Measurements from ENCODE around the gene MAP2K1. TPM values are rescaled to one million over a fixed set of nuclear protein-coding genes. Genes with fewer than 3 reads are reported as not detected.

MAP2K1 gene
- total and polyA plus RNA-seq, 2 of the 4 experiments (the other 2 are of a cell fraction): 34.7 to 37.8 TPM

GRCh38 chr15:66484539-66485112, 97.9 kb downstream of the MAP2K1 start:
- Histone ChIP-seq H3K23ac (ENCODE audit: low read depth, low read length) (no peak overlapping the region), H2AK9ac (replicated peaks; ENCODE audit: low read depth, low read length, poor library complexity) (no peak overlapping the region), H3K4me3 (ENCODE audit: insufficient read depth, low read depth, low read length) (no peak overlapping the region), H2BK5ac (ENCODE audit: low read depth, low read length, poor library complexity, severe bottlenecking) (no peak overlapping the region), H3K27me3 (ENCODE audit: control insufficient read depth, insufficient read depth, low read length) (no peaks in the 10 kb centered on the region), H4K20me1 (ENCODE audit: insufficient read depth, low read length) (peaks cover 12% of the 10 kb centered on the region), H3K36me3 (ENCODE audit: control insufficient read depth, insufficient read depth, low read length) (peaks cover 48% of the 10 kb centered on the region), H4K91ac (ENCODE audit: insufficient read depth, low read depth, low read length) (no peak overlapping the region), H3K9ac (ENCODE audit: low read depth, low read length) (no peak overlapping the region), H3K4me2 (ENCODE audit: low read depth, low read length) (no peak overlapping the region), H2BK15ac (ENCODE audit: low read depth, low read length) (no peak overlapping the region), H2BK20ac (ENCODE audit: low read depth, low read length) (no peak overlapping the region), H2AK5ac (ENCODE audit: low read depth, low read length) (no peak overlapping the region), H2BK120ac (ENCODE audit: low read depth, low read length) (no peak overlapping the region), H3K4me1 (ENCODE audit: control insufficient read depth, insufficient read depth, low read length) (peaks cover 5% of the 10 kb centered on the region; the same call in 1 of the 2 replicates), H2AFZ (replicated peaks; ENCODE audit: low read length, poor library complexity) (no peak overlapping the region), H3K79me1 (ENCODE audit: low read depth in 1 of 2, low read length in 2 of 2) (peaks cover 35 to 43% of the 10 kb centered on the region in 2 experiments), H4K8ac (ENCODE audit: low read depth in 2 of 2, low read length in 2 of 2) (no peak overlapping the region), H3K56ac (ENCODE audit: extremely low read depth, insufficient read depth, low read length) (no peak overlapping the region), H3K4ac (ENCODE audit: low read depth, low read length) (no peak overlapping the region), H3K9me3 (ENCODE audit: control insufficient read depth, insufficient read depth, low read length) (no peaks in the 10 kb centered on the region), H3K27ac (ENCODE audit: insufficient read depth, low read length) (no peak overlapping the region), H3K18ac (ENCODE audit: low read depth, low read length) (no peak overlapping the region), H4K5ac (ENCODE audit: low read depth, low read length) (no peak overlapping the region), H3K14ac (replicated peaks; ENCODE audit: low read depth, low read length) (no peak overlapping the region), H3K9me1 (ENCODE audit: insufficient read depth, low read length) (peaks cover 18% of the 10 kb centered on the region)
- ATAC-seq (ENCODE audit: low read depth): no peak
- WGBS, 2 experiments (ENCODE audit: extremely low coverage in 2 of 2, insufficient read length in 1 of 2): 100% methylated on average over 1 of the region's 5 CpGs; no CpG with 5 or more reads in 1 of the 2 experiments
- no TSS peak for BruUV-seq (replicated peaks)
- no peak for DNase-seq
- dilution Hi-C loops (cut with HindIII; ENCODE audit: low sequenced_read_pairs, unreplicated experiment) (no loop called here), in situ Hi-C loops (cut with MboI; ENCODE audit: low sequenced_read_pairs) (loop anchor here (25.0 kb wide), 1 partner anchor 572 kb away; no protein-coding TSS in a partner anchor), intact Hi-C loops (cut with micrococcal nuclease) (no loop called here)
- CTCF ChIA-PET: interaction anchor here (0.6 kb wide), 1 partner anchor 92 kb away, joined by 5 read pairs; no protein-coding TSS in a partner anchor
- POLR2A ChIA-PET (ENCODE audit: unreplicated experiment): no interaction called here
- TF ChIP-seq MAFK (IDR thresholded peaks at IDR 0.05; ENCODE audit: low read depth, low read length) (no peak), ELK1 (IDR thresholded peaks at IDR 0.05; ENCODE audit: borderline replicate concordance, low read depth, low read length) (no peak), RAD21 (IDR thresholded peaks at IDR 0.05; ENCODE audit: low read length) (no peak), CHD1 (IDR thresholded peaks at IDR 0.05; ENCODE audit: low read depth, low read length) (no peak), RCOR1 (IDR thresholded peaks at IDR 0.05; ENCODE audit: insufficient replicate concordance, low read length) (no peak), MXI1 (IDR thresholded peaks at IDR 0.05; ENCODE audit: borderline replicate concordance, low read depth, low read length) (no peak), NFE2L2 (IDR thresholded peaks at IDR 0.05; ENCODE audit: low read depth, low read length) (no peak), POLR2A (IDR thresholded peaks at IDR 0.05; ENCODE audit: low read depth, low read length) (no peak), RFX5 (IDR thresholded peaks at IDR 0.05; ENCODE audit: low read depth, low read length) (no peak), MAZ (IDR thresholded peaks at IDR 0.05; ENCODE audit: borderline replicate concordance, low read depth, low read length) (no peak), CTCF (conservative IDR thresholded peaks at IDR 0.05; ENCODE audit: low read depth, low read length) (no peak), FOS (IDR thresholded peaks at IDR 0.05; ENCODE audit: low read depth, low read length) (no peak), USF2 (IDR thresholded peaks at IDR 0.05; ENCODE audit: low read depth, low read length) (no peak), CEBPB (IDR thresholded peaks at IDR 0.05; ENCODE audit: low read depth, low read length) (no peak), BHLHE40 (IDR thresholded peaks at IDR 0.05; ENCODE audit: low read depth, low read length) (no peak), SMC3 (IDR thresholded peaks at IDR 0.05; ENCODE audit: low read depth, low read length) (no peak)

Data from IMR-90 (cell line).